Omental fat pad (tissue), 4 donors: ENCODE measurements around the gene CFAP73. TPM values are rescaled to one million over a fixed set of nuclear protein-coding genes. Genes with fewer than 3 reads are reported as not detected.

ENCODE experiments used
- ATAC-seq: fragments of 150-250 bp; one replicate; pipeline ENCODE4 v1.9.1; 2016; ENCODE audit warnings: mild to moderate bottlenecking, moderate library complexity; ENCODE audit not compliant: low FRiP score
- DNase-seq: peaks from one replicate; pipeline ENCODE4 v3.0.0-alpha.2; 2019; ENCODE audit warnings: low spot score
- total RNA-seq, 4 donors: library from RNA; depleted of rRNA; stranded (reverse); fragments of >200 nt; gene quantifications; one replicate each; pipeline ENCODE4 v1.1.0, GENCODE V29; 2016
- TF ChIP-seq, protein P1 (sequence below), 3 donors: fragments of 450-650 bp; IDR thresholded peaks; one replicate each; pipeline ENCODE4 v1.5.1; 2016 to 2017; ENCODE audit warnings: antibody characterized with exemption in 3 of 3, mild to moderate bottlenecking in 3 of 3, moderate library complexity in 2 of 3

CFAP73 gene
- total RNA-seq, 4 donors from 2014 or later, result not detected

- TF ChIP-seq, protein P1, sequence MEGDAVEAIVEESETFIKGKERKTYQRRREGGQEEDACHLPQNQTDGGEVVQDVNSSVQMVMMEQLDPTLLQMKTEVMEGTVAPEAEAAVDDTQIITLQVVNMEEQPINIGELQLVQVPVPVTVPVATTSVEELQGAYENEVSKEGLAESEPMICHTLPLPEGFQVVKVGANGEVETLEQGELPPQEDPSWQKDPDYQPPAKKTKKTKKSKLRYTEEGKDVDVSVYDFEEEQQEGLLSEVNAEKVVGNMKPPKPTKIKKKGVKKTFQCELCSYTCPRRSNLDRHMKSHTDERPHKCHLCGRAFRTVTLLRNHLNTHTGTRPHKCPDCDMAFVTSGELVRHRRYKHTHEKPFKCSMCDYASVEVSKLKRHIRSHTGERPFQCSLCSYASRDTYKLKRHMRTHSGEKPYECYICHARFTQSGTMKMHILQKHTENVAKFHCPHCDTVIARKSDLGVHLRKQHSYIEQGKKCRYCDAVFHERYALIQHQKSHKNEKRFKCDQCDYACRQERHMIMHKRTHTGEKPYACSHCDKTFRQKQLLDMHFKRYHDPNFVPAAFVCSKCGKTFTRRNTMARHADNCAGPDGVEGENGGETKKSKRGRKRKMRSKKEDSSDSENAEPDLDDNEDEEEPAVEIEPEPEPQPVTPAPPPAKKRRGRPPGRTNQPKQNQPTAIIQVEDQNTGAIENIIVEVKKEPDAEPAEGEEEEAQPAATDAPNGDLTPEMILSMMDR (IDR thresholded peaks at IDR 0.05), result no peak
- ATAC-seq, result no peak
- DNase-seq, result no peak
These were observed 7.8 kb downstream of the CFAP73 start for GRCh38 chr12:113157218-113157859.

- DNase-seq, result no peak
- ATAC-seq, result no peak
- TF ChIP-seq, protein P1 (IDR thresholded peaks at IDR 0.05), result no peak
These were observed 9.1 kb downstream of the CFAP73 start for GRCh38 chr12:113158439-113159203.

DNA sequence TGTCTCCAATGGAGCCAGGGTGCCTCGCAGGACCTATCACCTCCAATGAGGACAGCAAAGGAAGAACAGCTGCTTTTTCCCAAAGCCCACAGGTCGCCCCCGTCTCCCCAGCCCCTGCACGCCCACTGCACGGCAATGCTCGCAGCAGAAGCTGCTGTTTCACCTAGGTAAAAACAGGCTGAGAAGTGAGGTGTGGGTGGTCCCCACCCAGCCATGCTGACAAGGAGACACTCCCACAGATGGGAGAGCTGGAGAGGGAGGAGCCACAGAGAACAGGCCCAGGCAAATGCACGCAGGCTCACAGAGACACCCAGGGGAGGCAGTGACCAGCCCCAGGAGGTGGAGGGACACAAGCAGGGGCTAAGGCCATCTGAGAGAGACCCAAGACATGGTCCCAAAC lies 10.4 kb downstream of the CFAP73 start:
- ATAC-seq, result no peak
- no peak for DNase-seq
- TF ChIP-seq, protein P1 (IDR thresholded peaks at IDR 0.05), result no peak

GRCh38 chr12:113161415-113162016 lies 12.0 kb downstream of the CFAP73 start:
- ATAC-seq (no peak), DNase-seq (no peak)
- TF ChIP-seq, protein P1 (IDR thresholded peaks at IDR 0.05), result no peak

DNA sequence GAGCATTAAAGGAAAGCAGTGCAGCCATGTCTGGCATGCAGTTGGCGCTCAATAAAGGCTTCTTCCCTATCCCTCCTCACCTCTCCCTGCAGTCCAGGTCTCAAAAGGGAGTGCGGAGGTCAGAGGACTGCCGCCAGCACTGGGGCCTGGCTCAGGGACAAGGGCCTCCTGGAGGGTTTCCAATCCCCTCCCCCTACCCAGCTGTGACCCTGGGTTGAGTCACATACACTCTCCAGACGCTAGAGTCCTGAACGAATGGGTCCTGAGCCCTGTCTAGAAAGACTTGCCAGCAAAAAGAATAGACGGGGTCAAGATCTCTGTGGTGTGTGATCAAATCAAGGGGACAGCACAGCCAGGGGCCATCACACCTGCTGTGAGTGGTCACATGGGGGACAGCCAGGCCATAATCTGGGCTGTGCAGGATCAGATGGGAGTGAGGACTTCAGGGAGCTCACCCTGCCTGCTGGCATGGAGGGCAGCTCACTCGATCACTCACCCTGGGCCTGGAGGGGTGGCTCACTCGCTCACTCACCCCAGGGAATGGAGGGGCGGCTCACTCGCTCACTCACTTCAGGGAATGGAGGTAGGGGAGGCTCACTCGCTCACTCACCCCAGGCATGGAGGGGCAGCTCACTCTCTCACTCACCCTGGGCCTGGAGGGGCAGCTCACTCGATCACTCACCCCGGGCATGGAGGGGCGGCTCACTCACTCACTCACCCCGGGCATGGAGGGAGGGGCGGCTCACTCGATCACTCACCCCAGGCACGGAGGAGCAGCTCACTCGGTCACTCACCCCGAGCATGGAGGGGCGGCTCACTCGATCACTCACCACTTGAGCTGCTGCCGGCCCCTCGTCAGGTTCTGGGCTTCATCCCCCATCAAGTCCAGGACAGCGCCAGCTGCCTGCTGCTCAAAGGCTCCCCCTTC lies 12.8 kb downstream of the CFAP73 start:
- DNase-seq (no peak), ATAC-seq (no peak)
- TF ChIP-seq, protein P1 (IDR thresholded peaks at IDR 0.05), result no peak

- DNase-seq, result no peak
- no peak for ATAC-seq
- TF ChIP-seq, protein P1 (IDR thresholded peaks at IDR 0.05), result no peak
These were observed 13.5 kb downstream of the CFAP73 start for GRCh38 chr12:113163030-113163360.
